KBM-7 (cell line): ENCODE data around the gene CSHL1.
"Not testable (repeated sequence)": the region's sequence is repeated elsewhere in the genome, so short reads cannot be mapped to it uniquely, and the experiment has no call there.

ENCODE experiments used
- DNase-seq: peaks from one replicate; pipeline ENCODE4 v3.0.0-alpha.2; 2015
- in situ Hi-C: fragments of 300-500 bp; cut with MboI; formaldehyde crosslinking; loops from 2 replicates; pipeline ENCODE4 v1.14.3; 2020; ENCODE audit warnings: low sequenced_read_pairs, low pct_unique_long_range_greater_than_20kb, mixed read lengths

CSHL1 gene

DNA sequence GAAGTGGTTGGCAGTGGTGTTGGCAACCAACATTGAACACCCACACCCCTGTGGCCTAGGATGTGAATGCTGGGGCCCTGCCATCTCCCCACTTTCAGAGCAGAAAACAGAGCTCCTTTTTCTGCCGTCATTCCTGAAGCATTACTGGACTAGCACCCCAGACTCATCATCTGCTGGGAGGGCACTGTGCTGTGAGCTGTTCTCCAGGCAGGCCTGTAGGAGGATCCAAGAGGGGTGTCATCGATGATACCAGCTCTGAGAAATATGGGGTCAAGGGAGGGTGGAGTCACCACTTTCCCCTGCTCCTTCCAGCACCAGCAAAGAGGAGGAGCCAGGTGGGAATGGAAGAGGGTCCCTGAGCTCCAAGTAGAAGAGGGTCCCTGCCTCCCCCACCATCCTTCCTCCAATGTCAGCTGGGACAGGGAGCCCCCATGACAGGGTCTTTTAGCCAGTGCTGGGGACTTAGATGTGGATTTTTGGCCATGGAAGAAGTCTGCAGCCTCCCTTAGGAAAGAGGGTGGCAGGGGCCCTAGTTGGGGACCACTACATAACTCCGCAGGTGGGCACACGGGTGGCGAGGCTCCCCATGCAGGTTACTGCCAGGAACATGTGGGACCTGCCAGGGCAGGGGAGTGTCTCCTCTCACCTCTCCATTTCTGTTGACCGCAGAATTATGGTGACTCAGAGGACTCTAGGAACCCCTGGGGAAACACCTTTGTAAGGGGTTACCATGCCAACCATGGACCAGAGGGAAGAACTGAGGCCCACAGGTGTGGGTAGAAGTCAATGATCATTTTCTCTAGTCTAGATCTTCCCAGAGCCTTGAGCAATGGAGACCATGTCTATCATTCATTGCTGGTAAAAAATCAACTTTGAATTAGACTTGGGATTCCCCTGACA lies 11.9 kb downstream of the CSHL1 start:
- in situ Hi-C loops, DNase-seq: not testable (repeated sequence)

GRCh38 chr17:63896524-63897354 lies 14.3 kb downstream of the CSHL1 start, which contains the start of gene CSH1:
Gene CSH1 (minus strand): TSS chr17:63896574. CDS start chr17:63896511, 63 bp downstream.
- in situ Hi-C loops, DNase-seq: not testable (repeated sequence)

DNA sequence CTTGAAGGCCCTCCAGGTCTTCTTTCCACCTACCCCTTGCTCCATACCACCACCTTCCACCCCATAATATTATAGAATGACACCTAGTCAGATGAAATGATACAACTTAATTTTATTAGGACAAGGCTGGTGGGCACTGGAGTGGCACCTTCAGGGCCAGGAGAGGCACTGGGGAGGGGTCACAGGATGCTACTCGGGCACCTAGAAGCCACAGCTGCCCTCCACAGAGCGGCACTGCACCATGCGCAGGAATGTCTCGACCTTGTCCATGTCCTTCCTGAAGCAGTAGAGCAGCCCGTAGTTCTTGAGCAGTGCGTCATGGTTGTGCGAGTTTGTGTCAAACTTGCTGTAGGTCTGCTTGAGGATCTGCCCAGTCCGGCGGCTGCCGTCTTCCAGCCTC lies 16.2 kb downstream of the CSHL1 start:
- DNase-seq, in situ Hi-C loops: not testable (repeated sequence)

DNA sequence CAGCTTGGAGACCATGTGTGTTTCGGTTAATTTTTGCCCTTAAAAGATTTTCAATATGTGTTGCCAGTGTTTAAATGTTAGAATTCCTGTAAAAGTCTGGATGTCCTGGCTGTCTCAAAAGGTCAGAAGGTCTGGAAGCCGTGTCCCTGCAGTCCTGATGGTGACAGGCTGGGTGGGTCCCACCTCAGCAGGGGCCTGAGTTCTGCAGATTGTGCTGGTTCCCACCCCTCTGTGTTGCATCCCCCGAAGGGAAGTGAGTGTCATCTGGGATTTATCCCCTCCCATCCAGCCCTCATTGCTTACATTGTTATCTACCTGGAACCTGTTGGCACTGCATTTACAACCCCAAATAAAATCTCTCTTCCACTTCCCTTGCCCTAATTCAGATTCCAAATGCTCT lies 17.0 kb downstream of the CSHL1 start:
- DNase-seq, in situ Hi-C loops: not testable (repeated sequence)

DNA sequence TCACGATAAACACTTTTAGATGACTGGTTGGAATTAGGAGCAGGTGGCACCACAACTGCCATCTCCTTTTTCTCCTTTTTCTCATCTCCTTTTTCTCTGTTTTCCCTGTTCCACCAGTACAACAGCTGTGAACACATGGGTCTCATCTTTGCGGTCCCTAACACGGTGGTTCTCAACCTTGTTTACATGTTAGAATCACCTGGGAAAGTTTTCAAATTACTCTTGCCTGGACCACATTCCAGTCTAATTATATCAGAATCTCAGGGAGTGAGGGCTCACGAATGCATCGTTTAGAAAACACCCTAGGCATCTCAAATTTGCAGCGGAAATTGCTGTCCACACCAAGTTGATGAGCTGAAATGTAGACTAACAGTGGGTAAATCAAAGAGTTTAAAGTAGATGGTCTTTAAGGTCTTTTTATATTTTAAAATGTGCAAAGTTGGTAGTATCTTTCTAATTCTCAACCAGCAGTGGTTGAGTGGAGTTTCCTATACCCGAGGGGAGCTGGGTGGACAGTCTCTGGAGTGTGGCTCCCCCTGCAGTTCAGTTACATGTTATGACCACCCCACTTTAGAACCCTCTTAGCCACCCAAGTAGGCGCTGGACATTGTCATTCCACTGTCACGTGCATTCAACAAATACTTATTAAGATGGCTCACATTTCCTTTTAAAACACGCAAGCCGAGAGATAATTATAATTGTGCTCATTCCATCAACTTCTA lies 18.6 kb downstream of the CSHL1 start:
- in situ Hi-C loops = not testable (repeated sequence)
- peak; percentile 39 for DNase-seq

DNA sequence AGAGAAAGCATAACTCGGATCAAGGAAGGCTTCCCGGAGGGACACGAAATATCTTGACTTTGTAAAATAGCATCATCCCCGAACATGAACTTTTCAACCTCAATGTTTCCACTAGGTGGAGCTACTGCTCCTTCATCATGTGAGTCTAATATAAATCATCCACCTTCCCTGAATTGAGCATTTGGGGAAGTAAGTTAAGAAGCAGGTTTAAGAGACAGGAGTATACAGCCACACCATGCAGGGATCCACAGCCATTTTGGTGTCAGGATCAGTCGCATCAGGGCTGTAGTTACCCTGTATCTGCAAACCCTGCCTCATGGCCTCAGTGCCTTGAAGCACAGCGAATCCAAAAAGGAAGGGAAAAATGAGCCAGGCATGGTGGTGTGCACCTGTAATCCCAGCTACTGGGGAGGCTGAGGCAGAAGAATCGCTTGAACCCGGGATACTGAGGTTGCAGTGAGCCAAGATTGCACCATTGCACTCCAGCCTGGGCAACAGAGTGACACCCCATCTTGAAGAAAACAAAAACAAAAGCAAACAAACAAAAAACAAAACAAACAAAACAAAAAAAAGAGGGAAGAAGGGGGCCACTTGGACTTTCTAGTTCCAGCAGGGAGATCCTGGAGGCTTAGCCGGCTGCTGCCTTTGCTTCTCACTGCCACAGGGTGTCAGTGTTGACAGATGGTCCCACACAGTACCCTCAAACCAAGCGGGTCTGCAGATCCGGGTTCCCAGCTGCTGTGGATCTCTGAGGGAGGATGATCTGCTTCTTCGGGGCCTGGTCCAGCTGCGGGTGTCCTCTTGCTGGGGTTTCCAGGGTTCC lies 21.8 kb downstream of the CSHL1 start:
- DNase-seq = peak; percentile 68
- in situ Hi-C loops = not testable (repeated sequence)

- DNase-seq, in situ Hi-C loops: not testable (repeated sequence)
These were observed 25.9 kb downstream of the CSHL1 start for GRCh38 chr17:63885119-63885518.

DNA sequence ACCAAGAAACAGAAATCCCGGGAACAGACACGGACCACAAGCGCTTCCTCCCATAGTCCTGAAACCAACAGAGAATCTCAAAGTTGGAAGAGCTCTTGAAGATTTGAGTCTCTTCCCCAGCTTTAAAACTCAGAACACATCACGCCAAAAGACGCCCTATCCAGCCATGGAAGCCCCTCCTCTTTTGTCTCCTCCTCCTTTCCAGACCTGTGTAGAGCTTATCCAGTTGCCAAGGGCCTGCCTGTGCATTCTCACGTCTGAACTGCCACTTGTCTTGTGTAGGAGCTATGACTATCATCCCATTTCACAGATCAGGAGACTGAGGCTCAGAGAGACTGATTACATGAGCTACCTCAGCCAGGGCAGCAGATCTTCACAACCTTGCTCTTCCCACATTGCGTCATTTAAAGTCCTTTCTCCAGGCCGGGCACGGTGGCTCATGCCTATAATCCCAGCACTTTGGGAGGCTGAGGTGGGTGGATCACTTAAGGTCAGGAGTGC lies 28.4 kb downstream of the CSHL1 start:
- in situ Hi-C loops, DNase-seq: not testable (repeated sequence)

GRCh38 chr17:63881935-63882601 lies 29.0 kb downstream of the CSHL1 start, which contains the start of gene GH2:
Gene GH2 (minus strand): TSS chr17:63881944. CDS start chr17:63881801, 143 bp downstream.
- DNase-seq = peak; percentile 76
- in situ Hi-C loops = no loop called here

DNA sequence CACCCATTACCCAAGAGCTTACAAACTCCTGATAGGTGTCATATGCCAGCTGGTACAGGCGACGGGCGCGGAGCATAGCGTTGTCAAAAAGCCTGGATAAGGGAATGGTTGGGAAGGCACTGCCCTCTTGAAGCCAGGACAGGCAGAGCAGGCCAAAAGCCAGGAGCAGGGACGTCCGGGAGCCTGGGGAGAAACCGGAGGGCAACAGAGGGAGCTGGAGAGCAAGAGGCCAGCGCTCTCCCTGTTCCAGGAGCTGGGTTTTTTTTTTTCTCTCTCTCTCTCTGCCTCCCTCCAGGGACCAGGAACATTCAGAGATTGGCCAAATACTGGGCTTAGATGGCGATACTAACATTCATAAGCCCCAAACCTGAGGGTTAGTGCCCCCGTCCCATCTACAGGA lies 29.7 kb downstream of the CSHL1 start:
- DNase-seq, in situ Hi-C loops: not testable (repeated sequence)

- in situ Hi-C loops = no loop called here
- no peak for DNase-seq
These were observed 30.4 kb downstream of the CSHL1 start for GRCh38 chr17:63880706-63881105.

- DNase-seq, in situ Hi-C loops: not testable (repeated sequence)
These were observed 32.6 kb downstream of the CSHL1 start for GRCh38 chr17:63878413-63878812.

GRCh38 chr17:63874693-63875092 lies 36.4 kb downstream of the CSHL1 start:
- in situ Hi-C loops = not testable (repeated sequence)

GRCh38 chr17:63874061-63874626 lies 36.9 kb downstream of the CSHL1 start:
- DNase-seq, in situ Hi-C loops: not testable (repeated sequence)

More at GRCh38 chr17:63874693-63875092, 36.4 kb downstream of the CSHL1 start:
- DNase-seq = not testable (repeated sequence)

GRCh38 chr17:63873577-63873976 lies 37.5 kb downstream of the CSHL1 start, which contains the start of gene CSH2:
Gene CSH2 (minus strand): TSS chr17:63873677. CDS start chr17:63873614, 63 bp downstream.
- in situ Hi-C loops, DNase-seq: not testable (repeated sequence)

DNA sequence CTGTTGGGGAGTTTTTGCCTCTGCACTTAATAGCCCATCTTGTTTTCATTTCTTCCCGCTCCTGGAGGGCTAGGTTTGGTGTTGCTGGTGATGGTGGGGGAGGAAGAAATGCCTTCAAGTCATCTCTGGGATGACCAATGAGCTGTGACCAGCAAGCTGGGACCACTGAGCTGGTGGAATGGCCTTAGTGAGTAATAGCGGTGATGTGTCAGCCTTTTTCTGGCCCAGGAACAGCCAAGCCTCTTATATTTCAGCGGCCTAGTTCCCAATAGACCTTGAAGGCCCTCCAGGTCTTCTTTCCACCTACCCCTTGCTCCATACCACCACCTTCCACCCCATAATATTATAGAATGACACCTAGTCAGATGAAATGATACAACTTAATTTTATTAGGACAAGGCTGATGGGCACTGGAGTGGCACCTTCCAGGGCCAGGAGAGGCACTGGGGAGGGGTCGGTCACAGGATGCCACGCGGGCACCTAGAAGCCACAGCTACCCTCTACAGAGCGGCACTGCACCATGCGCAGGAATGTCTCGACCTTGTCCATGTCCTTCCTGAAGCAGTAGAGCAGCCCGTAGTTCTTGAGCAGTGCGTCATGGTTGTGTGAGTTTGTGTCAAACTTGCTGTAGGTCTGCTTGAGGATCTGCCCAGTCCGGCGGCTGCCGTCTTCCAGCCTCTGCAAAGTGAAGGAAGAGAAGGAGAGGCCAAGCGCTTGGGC lies 39.3 kb downstream of the CSHL1 start:
- in situ Hi-C loops, DNase-seq: not testable (repeated sequence)
